Adipose tissue (tissue), 3 donors: ENCODE measurements around the gene AKNAD1. TPM values are rescaled to one million over a fixed set of nuclear protein-coding genes. Genes with fewer than 3 reads are reported as not detected.

ENCODE experiments used
- H3K27ac ChIP-seq: one replicate; pipeline ENCODE4 v1.5.1; 2013; ENCODE audit warnings: low read depth, low read length
- WGBS, 3 donors: extraction: QIAGEN DNeasy Blood & Tissue Kit; methylation state at CpG; one replicate each; pipeline ENCODE4 v1.1.7; 2013; 5-methylcytosine and 5-hydroxymethylcytosine counted together
- polyA plus RNA-seq, 3 donors: library from polyadenylated mRNA; stranded (reverse); fragments of 200-250 nt; gene quantifications; one replicate each; pipeline ENCODE4 v1.2.3, GENCODE V29; 2013
- donor health status: healthy with polysubstance abuse.
- donor health status: Bipolar disorder and iron deficiency.
- donor health status: healthy.

The AKNAD1 gene
- polyA plus RNA-seq, 3 donors = 0.22 to 0.67 TPM; not detected in 1

DNA sequence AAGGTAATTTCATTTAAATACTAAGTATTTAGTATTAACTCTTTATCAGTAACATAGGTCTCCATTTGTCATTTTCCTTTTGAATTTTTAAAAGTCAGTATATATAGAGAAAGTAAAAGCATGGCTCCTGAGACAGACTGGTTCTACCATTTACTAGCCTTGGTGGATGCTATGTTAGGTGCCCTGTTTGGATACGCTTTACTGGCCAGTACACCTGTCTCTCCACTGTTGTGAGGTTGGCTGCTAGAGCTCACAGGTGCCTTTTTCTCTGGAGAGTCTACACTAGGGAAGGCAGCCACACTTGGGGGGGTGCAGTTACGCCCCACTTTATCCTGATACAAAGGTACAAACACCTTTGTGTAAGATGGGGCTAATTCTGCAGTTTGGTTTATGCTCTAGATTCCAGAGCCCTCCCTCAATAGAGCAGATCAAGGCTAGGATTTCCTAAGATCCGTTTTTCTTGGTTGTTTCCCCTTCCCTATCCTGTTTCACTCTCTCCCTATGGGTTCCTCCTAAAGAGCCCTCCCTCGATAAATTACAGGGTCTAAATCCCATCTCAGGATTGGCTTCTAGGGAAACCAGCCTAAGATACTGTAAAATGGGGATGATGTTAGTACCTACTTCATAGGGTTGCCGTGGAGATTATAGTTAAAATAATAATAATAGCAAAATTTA, 14.3 kb upstream of the AKNAD1 start:
- 68 to 74% (median 73%) methylated on average over 5 of the region's 5 CpGs for WGBS, 3 donors
- no peak overlapping the region for H3K27ac ChIP-seq

GRCh38 chr1:108865316-108865910, 8.5 kb upstream of the AKNAD1 start:
- H3K27ac ChIP-seq = no peak overlapping the region
- WGBS, 3 donors = 70 to 79% (median 72%) methylated on average over 4 of the region's 4 CpGs

DNA sequence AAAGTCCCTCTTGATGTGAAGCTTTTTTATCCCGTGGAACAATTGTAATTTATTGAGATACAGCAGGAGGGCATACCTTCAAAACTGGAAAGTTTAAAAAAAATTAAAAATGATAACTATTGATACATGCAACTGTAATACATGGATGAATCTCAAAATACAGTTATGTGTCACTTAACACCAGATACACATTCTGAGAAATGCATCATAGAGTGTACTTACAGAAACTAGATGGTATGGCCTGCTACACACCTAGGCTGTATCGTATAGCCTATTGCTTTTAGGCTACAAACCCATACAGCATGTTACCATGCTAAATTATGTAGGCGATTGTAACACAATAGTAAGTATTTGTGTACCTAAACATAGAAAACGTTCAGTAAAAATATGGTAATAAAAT, 7.1 kb upstream of the AKNAD1 start:
- WGBS, 3 donors = 85 to 94% (median 94%) methylated on average over 4 of the region's 4 CpGs
- no peak overlapping the region for H3K27ac ChIP-seq

DNA sequence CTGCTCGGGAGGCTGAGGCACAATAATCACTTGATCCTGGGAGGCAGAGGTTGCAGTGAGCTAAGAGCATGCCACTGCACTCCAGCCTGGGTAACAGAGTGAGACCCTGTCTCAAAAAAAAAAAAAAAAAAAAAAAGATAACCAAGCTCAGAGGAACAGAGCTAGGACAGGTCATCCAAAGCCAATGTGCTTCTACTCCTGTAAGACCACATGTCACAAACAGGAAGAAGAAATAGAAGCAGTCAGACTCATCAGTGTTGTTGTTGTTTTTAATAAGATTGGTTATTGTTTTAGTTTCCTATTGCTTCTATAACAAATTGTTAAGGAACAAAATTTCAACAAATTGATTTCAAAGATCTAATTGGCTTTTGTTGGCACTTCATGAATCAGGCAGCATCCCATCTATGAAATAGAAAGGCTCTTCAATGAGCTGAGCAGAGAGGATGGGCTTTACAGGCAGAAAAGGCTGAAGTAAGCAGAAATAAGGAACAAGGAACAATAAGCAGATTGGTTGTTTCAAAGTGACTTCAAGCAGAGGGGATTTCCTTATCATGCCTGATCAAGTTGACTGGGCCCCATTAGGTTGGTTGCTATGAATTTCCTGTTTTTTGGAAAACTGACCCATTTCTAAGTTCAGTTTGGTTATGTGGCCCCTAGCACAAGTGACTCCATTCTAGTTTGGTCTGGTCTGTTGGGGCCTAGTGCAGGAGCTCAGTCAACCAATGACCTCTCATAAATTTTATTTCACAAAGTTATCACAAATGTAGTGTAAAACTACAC, 6.0 kb upstream of the AKNAD1 start:
- H3K27ac ChIP-seq = no peak overlapping the region
- 86 to 94% (median 93%) methylated on average over 1 of the region's 1 CpG for WGBS, 3 donors

DNA sequence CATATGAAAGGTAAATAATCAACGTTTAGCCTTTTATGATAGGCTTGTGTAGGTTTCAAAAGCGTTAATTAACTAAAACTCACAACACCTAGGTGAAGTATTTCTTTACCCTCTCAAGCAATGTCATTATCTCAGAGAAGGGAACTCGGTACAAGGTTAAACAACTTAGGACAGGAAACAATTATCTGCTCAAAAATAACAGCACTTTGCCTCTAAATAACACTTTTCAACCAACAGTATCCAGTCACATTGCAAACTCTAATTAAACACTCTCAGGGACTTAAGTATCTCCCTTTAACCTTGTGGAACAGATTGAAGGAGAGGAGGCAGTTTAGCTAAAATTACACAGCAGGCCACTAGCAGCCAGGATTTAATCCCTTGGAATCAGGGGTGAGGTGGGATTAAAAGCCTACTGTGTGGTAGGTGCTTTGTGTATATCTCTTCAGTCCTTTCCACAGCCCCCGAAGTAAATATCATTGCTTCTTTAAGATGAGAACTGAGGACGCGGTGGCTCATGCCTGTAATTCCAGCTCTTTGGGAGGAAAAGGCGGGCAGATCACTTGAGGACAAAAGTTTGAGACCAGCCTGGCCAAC, 5.2 kb upstream of the AKNAD1 start:
- H3K27ac ChIP-seq = no peak overlapping the region
- 74 to 81% (median 77%) methylated on average over 7 of the region's 7 CpGs for WGBS, 3 donors

GRCh38 chr1:108861566-108861965, 4.7 kb upstream of the AKNAD1 start:
- 84 to 94% (median 92%) methylated on average over 6 of the region's 6 CpGs for WGBS, 3 donors
- no peak overlapping the region for H3K27ac ChIP-seq

GRCh38 chr1:108860190-108860907, 3.5 kb upstream of the AKNAD1 start:
- WGBS, 3 donors = 79 to 95% (median 93%) methylated on average over 9 of the region's 9 CpGs
- no peak overlapping the region for H3K27ac ChIP-seq

DNA sequence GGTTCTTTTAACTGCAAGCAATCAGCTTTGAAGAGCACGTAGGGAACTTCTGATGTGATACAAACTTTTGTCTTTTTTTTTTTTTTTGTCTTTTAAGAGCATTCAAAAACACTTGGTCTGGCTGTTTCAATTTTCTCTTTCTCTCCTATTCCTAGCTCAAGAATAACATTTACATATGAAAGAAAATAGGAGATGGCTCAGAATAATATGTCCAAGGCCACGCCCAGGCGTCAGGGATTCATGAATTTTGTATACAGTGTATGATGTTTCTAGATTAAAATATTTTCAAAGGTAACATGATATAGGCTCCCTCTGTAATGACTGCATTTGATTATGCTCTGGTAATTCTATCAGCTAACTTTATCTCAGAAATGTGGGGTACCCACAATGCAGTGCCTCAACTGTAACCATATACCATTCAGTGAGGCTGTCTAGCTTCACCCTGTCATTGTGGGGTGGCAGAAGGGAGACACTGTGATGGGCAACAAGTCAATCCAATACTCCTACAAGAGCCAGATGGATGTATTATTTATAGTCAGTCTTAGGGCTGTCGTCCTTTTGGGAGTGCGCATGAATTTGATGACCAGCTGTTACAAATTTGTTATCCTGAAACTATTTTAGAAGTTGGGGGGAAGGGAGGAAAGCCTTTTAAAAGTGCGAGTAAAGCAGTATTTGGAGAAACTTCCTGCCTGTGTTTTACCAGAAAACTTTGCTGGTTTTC, 1.5 kb upstream of the AKNAD1 start:
- 67 to 75% (median 74%) methylated on average over 6 of the region's 6 CpGs for WGBS, 3 donors
- H3K27ac ChIP-seq = no peak overlapping the region

- 58 to 73% (median 63%) methylated on average over 3 of the region's 3 CpGs for WGBS, 3 donors
Observed at GRCh38 chr1:108854221-108855019, 2.5 kb downstream of the AKNAD1 start.

DNA sequence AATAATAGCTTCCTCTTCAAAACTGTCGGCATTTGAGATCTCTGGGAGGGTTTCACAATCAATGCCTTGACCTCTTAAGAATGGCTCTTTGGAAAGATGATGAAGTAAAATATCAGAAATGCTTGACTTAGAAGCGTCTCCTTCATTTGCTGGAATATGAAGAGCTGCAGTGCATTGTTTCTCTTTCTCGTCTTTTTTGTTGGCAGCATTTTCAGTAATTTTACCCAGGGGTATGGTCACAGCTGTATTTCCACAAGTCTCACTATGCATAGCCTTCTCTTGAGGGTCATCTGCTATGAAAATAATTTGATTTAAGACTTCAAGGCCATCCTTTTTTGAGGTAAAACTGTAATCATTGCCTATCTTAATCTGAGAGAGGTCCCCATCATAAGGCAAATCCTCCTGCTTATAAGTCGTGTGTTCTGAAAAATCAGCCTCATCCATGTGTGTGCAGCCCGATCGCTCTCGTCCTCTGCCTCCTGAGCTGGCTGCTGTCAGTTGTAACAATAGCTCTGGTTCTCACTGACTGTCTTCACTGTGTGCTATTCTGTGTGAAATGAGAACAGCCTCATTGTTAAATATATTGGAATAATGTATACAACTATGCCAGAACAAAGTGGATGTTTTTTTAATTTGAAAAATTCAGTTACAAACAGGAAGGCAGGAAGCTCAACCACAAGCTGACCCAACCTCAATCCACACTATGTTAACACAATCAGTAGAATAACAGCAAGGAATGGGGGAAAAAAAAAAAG, 4.5 kb downstream of the AKNAD1 start:
- no peak overlapping the region for H3K27ac ChIP-seq
- WGBS, 3 donors = 18 to 57% (median 25%) methylated on average over 7 of the region's 7 CpGs

More at GRCh38 chr1:108854221-108855019, 2.5 kb downstream of the AKNAD1 start:
- no peak overlapping the region for H3K27ac ChIP-seq

DNA sequence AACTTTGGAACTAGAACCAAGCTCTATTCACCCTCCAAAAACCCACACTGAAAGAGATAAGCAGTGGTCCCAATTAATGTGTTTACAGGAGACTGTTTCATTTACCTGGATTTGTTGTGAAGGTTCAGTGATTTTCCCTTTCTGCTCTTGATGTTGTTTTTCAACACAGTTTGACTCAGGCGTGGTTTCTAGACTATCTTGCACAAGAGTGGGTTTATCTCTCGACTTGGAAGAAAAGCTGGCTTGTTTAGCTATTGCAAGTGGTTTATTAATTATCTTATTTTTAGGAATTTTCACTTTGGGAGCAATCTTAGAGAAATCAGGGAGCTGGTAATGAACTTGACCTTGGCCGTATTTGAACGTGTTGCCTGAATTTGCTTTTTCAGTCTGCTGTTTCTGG, 5.3 kb downstream of the AKNAD1 start:
- WGBS, 3 donors = 43 to 52% (median 49%) methylated on average over 4 of the region's 4 CpGs
- no peak overlapping the region for H3K27ac ChIP-seq

GRCh38 chr1:108850929-108851328, 6.0 kb downstream of the AKNAD1 start:
- no peak overlapping the region for H3K27ac ChIP-seq
- WGBS, 3 donors = 63 to 85% (median 73%) methylated on average over 7 of the region's 7 CpGs

DNA sequence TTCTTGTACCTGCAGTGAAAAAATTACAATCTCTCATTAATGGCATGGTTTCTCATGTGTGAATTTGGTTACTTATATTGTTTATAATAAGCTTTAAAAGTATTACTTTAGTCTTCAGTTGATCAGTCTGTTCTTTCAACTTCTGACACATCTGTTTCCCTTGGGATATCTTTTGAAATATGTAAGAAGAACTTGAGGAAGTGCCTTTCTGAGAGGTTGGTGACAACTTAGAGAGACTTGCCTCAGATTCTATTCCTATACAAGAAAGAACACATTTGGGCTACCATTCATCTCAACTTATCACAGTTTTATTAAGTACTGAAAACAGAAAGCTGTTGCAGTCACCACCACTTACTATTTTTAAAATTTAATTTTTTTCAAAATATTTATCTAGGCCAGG, 8.1 kb downstream of the AKNAD1 start:
- no peak overlapping the region for H3K27ac ChIP-seq

DNA sequence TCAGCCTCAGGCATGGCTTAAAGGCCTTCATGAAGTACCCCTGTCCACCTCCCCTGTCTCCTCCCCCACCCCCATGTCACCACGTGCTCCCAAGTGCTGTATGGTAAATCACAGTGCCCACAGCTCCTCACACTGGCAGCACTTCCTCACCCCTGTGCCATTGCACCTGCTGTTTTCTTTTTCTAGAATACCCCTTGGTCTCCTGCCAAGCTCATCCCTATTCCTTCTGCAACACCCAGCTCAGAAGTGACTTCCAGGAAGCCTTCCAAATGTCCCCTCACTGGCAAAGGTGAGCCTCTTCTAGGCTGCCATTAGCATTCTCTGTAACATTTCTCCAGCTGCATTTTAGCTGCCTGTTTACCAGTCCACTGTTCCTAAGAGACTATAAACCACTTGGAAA, 9.4 kb downstream of the AKNAD1 start:
- H3K27ac ChIP-seq = no peak overlapping the region
- 61 to 83% (median 75%) methylated on average over 1 of the region's 1 CpG for WGBS, 3 donors

GRCh38 chr1:108845991-108846390, 10.9 kb downstream of the AKNAD1 start:
- H3K27ac ChIP-seq = no peak overlapping the region
- WGBS, 3 donors = 77 to 84% (median 82%) methylated on average over 6 of the region's 6 CpGs

- WGBS, 3 donors = 58 to 85% (median 81%) methylated on average over 4 of the region's 4 CpGs
- no peak overlapping the region for H3K27ac ChIP-seq
Observed at GRCh38 chr1:108845446-108845845, 11.4 kb downstream of the AKNAD1 start.
